ENCODE data around the gene TAT. TPM values are rescaled to one million over a fixed set of nuclear protein-coding genes. Genes with fewer than 3 reads are reported as not detected.

Gene TAT
- total RNA-seq, 1 experiment from 2014 or later: not detected

GRCh38 chr16:71559855-71560254, 17.0 kb downstream of the TAT start:
- intact Hi-C loops (cut with micrococcal nuclease; ENCODE audit: unreplicated experiment): no loop called here
- ChIA-PET CTCF (no interaction called here), POLR2A (ENCODE audit: low non-redundant PET) (no interaction called here)
- no TSS peak for BruUV-seq (replicated peaks)
- no peaks in the 10 kb centered on the region for H3K9me3 ChIP-seq (ENCODE audit: low read depth, low read length, poor library complexity, severe bottlenecking)
- H3K4me3 ChIP-seq (ENCODE audit: low read depth, low read length, poor library complexity, severe bottlenecking): no peak overlapping the region
- TF ChIP-seq CTCF (conservative IDR thresholded peaks at IDR 0.05; ENCODE audit: low read depth, low read length) (no peak), EZH2 (IDR thresholded peaks at IDR 0.05; ENCODE audit: borderline replicate concordance, low read depth, low read length, poor library complexity, severe bottlenecking) (no peak)
- H3K4me1 ChIP-seq (ENCODE audit: insufficient read depth, low read length, poor library complexity, severe bottlenecking): peaks cover 5% of the 10 kb centered on the region
- H3K27me3 ChIP-seq (replicated peaks; ENCODE audit: insufficient read depth, low read depth, low read length, poor library complexity): peaks cover 13% of the 10 kb centered on the region
- H3K36me3 ChIP-seq (ENCODE audit: insufficient read depth, low read length, poor library complexity, severe bottlenecking): no peaks in the 10 kb centered on the region
- DNase-seq (ENCODE audit: low spot score): no peak
- H3K27ac ChIP-seq (ENCODE audit: low read depth, low read length, poor library complexity, severe bottlenecking): no peak overlapping the region

DNA sequence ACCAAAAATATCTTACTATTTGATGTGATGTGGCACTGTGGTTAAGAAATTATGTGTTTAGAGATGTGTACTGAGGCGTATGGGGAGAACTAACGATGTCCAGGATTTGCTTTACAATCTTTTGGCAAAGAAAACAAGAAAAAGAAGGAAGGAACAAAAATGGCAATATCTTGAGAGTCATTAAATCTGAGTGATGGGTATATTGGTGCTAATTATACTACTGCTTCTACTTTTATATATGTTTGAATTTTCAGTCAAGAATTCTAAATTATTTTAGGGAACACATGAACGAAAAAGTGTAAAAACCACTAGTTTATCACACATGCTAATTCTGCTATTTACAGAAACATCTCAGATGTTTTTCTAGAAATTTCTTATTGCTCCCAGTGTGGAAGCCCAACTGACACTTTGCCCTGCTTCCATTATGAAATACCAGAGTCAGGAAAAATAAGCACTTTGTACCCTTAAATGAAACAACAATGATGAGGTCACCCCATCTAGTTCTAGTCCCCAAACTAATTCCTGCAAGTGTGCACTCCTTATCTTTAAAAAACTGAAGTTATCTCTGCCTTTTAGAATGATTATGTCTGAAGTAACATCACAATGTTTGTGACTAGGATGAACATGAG, 18.8 kb downstream of the TAT start:
- Histone ChIP-seq H3K36me3 (ENCODE audit: insufficient read depth, low read length, poor library complexity, severe bottlenecking) (no peaks in the 10 kb centered on the region), H3K4me1 (ENCODE audit: insufficient read depth, low read length, poor library complexity, severe bottlenecking) (no peaks in the 10 kb centered on the region), H3K27ac (ENCODE audit: low read depth, low read length, poor library complexity, severe bottlenecking) (no peak overlapping the region), H3K9me3 (ENCODE audit: low read depth, low read length, poor library complexity, severe bottlenecking) (no peaks in the 10 kb centered on the region), H3K4me3 (ENCODE audit: low read depth, low read length, poor library complexity, severe bottlenecking) (no peak overlapping the region), H3K27me3 (replicated peaks; ENCODE audit: insufficient read depth, low read depth, low read length, poor library complexity) (peaks cover 13% of the 10 kb centered on the region)
- CTCF ChIA-PET: interaction anchor here (0.6 to 0.7 kb wide), 3 partner anchors 53 to 205 kb away, joined by 3 to 4 read pairs (median 3); no protein-coding TSS in a partner anchor
- intact Hi-C loops (cut with micrococcal nuclease; ENCODE audit: unreplicated experiment): no loop called here
- BruUV-seq (replicated peaks): no TSS peak
- no peak for DNase-seq (ENCODE audit: low spot score)
- TF ChIP-seq CTCF (conservative IDR thresholded peaks at IDR 0.05; ENCODE audit: low read depth, low read length): no peak
- TF ChIP-seq EZH2 (IDR thresholded peaks at IDR 0.05; ENCODE audit: borderline replicate concordance, low read depth, low read length, poor library complexity, severe bottlenecking): no peak
- POLR2A ChIA-PET (ENCODE audit: low non-redundant PET): no interaction called here

GRCh38 chr16:71557299-71557698, 19.6 kb downstream of the TAT start:
- H3K4me1 ChIP-seq (ENCODE audit: insufficient read depth, low read length, poor library complexity, severe bottlenecking): no peaks in the 10 kb centered on the region
- no peaks in the 10 kb centered on the region for H3K36me3 ChIP-seq (ENCODE audit: insufficient read depth, low read length, poor library complexity, severe bottlenecking)
- H3K27ac ChIP-seq (ENCODE audit: low read depth, low read length, poor library complexity, severe bottlenecking): no peak overlapping the region
- intact Hi-C loops (cut with micrococcal nuclease; ENCODE audit: unreplicated experiment): no loop called here
- POLR2A ChIA-PET (ENCODE audit: low non-redundant PET): no interaction called here
- H3K27me3 ChIP-seq (replicated peaks; ENCODE audit: insufficient read depth, low read depth, low read length, poor library complexity): peaks cover 13% of the 10 kb centered on the region
- no peaks in the 10 kb centered on the region for H3K9me3 ChIP-seq (ENCODE audit: low read depth, low read length, poor library complexity, severe bottlenecking)
- no peak for DNase-seq (ENCODE audit: low spot score)
- CTCF ChIA-PET: no interaction called here
- BruUV-seq (replicated peaks): no TSS peak
- no peak for TF ChIP-seq CTCF (conservative IDR thresholded peaks at IDR 0.05; ENCODE audit: low read depth, low read length)
- H3K4me3 ChIP-seq (ENCODE audit: low read depth, low read length, poor library complexity, severe bottlenecking): no peak overlapping the region

Measured in A673 (cell line).